Choroid plexus epithelial cell (primary cell): Measurements from ENCODE around the gene PARD6B.
A peak's percentile ranks its signal among the peaks of the same experiment; 100 is the strongest.

Source experiments
- DNase-seq: peaks from one replicate; pipeline ENCODE4 v3.0.0-alpha.2; 2010; ENCODE audit warnings: low read depth
- H3K4me3 ChIP-seq: 2 replicates; pipeline ENCODE4 v1.5.1; 2011; ENCODE audit warnings: low read depth, mild to moderate bottlenecking, control low read depth, low read length, moderate library complexity
- TF ChIP-seq, protein P1 (sequence below): conservative IDR thresholded peaks from 2 replicates; pipeline ENCODE4 v1.5.1; 2011; ENCODE audit warnings: low read depth, mild to moderate bottlenecking, control low read depth, inconsistent platforms, low read length, moderate library complexity

The PARD6B gene

DNA sequence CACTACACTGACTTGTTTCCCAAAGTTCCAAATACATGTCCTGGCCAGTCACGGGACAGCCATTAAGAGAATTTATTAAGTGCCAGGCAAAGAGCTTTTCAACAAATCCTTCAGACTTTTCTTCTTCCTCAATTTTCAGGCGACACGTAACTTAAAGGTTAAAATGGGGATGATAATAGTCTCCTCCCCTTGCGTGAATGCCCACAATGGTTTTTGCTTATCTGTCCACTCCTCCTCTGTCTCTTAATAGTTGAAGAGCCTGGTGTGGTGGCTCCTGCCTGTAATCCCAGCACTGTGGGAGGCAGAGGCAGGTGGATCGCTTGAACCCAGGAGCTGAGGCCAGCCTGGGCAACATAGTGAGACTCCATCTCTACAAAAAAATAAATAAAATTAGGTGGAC lies 11.4 kb upstream of the PARD6B start:
- DNase-seq: no peak

DNA sequence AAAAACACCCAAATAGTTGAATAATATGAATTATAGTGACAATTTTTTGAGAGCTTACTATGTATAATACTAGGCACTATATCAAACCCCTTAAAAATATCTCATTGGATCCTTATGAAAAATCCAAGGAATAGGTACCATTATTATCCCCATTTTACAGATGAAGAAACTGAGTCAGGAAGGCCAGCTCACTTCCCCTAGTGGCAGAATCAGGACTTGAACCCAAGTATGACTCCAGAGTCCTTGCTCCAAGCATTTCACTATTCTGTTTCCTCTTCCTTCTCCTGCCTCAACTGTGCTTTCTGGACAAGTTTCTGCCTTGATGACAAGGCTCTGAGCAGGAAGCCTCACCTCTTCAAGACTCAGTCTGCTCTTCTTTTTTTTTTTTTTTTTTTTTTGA lies 10.8 kb upstream of the PARD6B start:
- no peak for DNase-seq
- TF ChIP-seq, protein P1, sequence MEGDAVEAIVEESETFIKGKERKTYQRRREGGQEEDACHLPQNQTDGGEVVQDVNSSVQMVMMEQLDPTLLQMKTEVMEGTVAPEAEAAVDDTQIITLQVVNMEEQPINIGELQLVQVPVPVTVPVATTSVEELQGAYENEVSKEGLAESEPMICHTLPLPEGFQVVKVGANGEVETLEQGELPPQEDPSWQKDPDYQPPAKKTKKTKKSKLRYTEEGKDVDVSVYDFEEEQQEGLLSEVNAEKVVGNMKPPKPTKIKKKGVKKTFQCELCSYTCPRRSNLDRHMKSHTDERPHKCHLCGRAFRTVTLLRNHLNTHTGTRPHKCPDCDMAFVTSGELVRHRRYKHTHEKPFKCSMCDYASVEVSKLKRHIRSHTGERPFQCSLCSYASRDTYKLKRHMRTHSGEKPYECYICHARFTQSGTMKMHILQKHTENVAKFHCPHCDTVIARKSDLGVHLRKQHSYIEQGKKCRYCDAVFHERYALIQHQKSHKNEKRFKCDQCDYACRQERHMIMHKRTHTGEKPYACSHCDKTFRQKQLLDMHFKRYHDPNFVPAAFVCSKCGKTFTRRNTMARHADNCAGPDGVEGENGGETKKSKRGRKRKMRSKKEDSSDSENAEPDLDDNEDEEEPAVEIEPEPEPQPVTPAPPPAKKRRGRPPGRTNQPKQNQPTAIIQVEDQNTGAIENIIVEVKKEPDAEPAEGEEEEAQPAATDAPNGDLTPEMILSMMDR: no peak
- no peak overlapping the region for H3K4me3 ChIP-seq

More for the DNA sequence above, 11.4 kb upstream of the PARD6B start:
- TF ChIP-seq, protein P1: no peak
- H3K4me3 ChIP-seq: no peak overlapping the region

DNA sequence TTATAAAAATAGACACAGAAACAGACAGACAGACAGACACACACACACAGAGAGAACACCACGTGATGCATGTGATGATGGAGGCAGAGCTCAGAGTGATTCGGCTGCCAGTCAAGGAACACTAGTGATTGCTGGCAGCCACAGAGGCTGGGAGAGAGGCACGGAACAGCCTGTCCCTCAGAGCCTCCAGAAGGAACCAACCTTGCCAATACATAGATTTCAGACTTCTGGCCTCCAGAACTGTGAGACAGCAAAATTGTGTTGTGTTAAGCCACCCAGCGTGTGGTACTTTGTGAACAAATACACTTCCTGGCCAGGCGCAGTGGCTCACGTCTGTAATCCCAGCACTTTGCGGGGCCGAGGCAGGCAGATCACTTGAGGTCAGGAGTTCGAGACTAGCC lies 9.5 kb upstream of the PARD6B start:
- TF ChIP-seq, protein P1: no peak
- peak; percentile 60 for DNase-seq
- no peak overlapping the region for H3K4me3 ChIP-seq

DNA sequence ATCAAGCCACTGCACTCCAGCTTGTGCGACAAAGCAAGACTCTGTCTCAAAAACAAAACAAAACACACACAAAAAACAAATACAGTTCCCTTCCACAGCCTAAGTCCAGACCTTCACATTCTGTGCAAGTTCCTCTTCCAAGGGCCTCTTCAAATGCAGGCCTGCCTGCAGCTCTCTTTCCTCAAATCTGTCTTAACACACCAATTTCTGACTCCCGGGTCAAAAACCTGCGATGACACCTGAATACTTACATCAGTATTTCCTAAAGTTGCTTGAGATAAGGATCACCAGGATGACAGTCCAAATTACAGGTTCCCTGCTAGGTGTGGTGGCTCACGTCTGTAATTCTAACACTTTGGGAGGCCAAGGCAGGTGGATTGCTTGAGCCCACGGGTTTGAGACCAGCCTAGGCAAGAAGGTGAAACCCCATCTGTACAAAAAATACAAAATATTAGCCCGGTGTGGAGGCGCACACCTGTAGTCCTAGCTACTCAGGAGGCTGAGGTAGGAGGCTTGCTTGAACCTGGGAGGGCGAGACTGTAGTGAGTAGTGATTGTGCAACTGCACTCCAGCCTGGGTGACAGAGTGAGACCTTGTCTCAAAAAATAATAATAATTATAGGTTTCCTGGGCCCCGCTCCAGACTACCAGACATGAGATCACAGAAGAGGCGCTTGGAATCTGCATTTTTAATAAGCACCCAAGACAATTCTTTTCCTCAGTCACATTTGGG lies 8.8 kb upstream of the PARD6B start:
- no peak for DNase-seq
- TF ChIP-seq, protein P1: no peak
- no peak overlapping the region for H3K4me3 ChIP-seq

DNA sequence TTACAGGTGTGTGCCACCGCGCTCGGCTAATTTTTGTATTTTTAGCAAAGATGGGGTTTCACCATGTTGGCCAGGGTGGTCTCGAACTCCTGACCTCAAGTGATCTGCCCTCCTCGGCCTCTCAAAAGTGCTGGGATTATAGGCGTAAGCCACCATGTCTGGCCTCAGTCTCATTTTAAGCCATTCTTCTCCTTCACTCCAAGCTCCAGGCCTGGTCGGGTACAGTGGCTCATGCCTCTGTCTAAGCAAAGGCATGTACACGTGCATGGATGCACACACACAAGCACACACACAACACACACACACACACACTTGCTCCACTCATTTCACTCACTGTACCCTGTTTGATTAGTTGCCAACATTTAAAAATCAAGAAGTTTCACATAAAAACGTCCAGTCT lies 7.7 kb upstream of the PARD6B start:
- TF ChIP-seq, protein P1: no peak
- no peak overlapping the region for H3K4me3 ChIP-seq
- DNase-seq: no peak

DNA sequence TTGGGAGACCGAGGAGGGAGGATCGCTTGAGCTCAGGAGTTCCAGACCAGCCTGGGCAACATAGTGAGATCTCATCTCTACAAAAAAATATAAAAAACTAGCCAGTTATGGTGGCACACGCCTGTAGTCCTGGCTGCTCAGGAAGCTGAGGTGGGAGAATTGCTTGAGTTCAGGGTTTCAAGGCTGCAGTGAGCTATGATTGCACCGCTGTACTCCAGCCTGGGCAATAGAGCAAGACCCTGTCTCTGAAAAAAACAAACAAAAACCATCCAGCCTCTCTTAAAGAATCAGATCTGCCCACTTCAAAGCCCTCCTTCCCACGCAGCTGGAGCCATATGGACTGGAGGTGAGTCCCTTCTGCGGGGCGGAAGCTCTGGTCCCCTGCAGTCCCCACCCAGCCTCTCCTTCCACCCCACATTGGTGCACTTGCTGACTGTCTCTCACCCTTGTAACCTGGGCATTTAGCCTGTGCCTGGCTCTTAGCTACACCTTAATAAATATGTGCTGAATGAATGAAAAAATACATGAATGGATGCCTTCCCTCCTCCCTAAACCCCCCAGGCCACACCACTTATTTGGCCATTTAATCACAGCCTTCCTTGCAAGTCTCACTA lies 7.2 kb upstream of the PARD6B start:
- TF ChIP-seq, protein P1: no peak
- DNase-seq: no peak
- no peak overlapping the region for H3K4me3 ChIP-seq
